GM06990 (cell line): ENCODE results near the gene KIF13A.
"Not testable (repeated sequence)": the region's sequence is repeated elsewhere in the genome, so short reads cannot be mapped to it uniquely, and the experiment has no call there.

ENCODE experiments used
- DNase-seq: peaks from one replicate; pipeline ENCODE4 v3.0.0-alpha.2; 2011; ENCODE audit not compliant: insufficient read length; ENCODE audit errors: extremely low read depth
- H3K27me3 ChIP-seq: replicated peaks from 2 replicates; pipeline ENCODE4 v1.6.0; 2011; ENCODE audit warnings: low read length; ENCODE audit not compliant: control insufficient read depth, insufficient read depth
- H3K36me3 ChIP-seq: 2 replicates; pipeline ENCODE4 v1.5.1; 2011; ENCODE audit warnings: low read length; ENCODE audit not compliant: control insufficient read depth, insufficient read depth
- H3K4me3 ChIP-seq: replicated peaks from 2 replicates; pipeline ENCODE4 v1.5.1; 2011; ENCODE audit warnings: low read depth, mild to moderate bottlenecking, control low read depth, low read length
- CTCF ChIP-seq: IDR thresholded peaks from 2 replicates; pipeline ENCODE4 v1.5.1; 2011; ENCODE audit warnings: low read length, control low read depth, mild to moderate bottlenecking, inconsistent platforms; ENCODE audit not compliant: insufficient read depth, poor library complexity, severe bottlenecking

The KIF13A gene

GRCh38 chr6:17950095-17950494 is 37.3 kb downstream of the KIF13A start:
- H3K4me3 ChIP-seq, result no peak overlapping the region
- no peak for DNase-seq
- no peak for TF ChIP-seq CTCF
- H3K36me3 ChIP-seq, result no peaks in the 10 kb centered on the region
- no peaks in the 10 kb centered on the region for H3K27me3 ChIP-seq

GRCh38 chr6:17949168-17949567 is 38.3 kb downstream of the KIF13A start:
- DNase-seq, result no peak
- H3K4me3 ChIP-seq, result no peak overlapping the region
- H3K27me3 ChIP-seq, result no peaks in the 10 kb centered on the region
- TF ChIP-seq CTCF, result no peak
- no peaks in the 10 kb centered on the region for H3K36me3 ChIP-seq

- no peaks in the 10 kb centered on the region for H3K27me3 ChIP-seq
- H3K4me3 ChIP-seq, result no peak overlapping the region
- TF ChIP-seq CTCF, result no peak
- H3K36me3 ChIP-seq, result no peaks in the 10 kb centered on the region
- no peak for DNase-seq
These were observed 38.7 kb downstream of the KIF13A start for GRCh38 chr6:17948725-17949124.

- H3K27me3 ChIP-seq, DNase-seq: not testable (repeated sequence)
These were observed 39.9 kb downstream of the KIF13A start for GRCh38 chr6:17947574-17947973.

GRCh38 chr6:17945575-17945974 is 41.9 kb downstream of the KIF13A start:
- no peak for DNase-seq
- Histone ChIP-seq H3K36me3 (no peaks in the 10 kb centered on the region), H3K4me3 (no peak overlapping the region), H3K27me3 (no peaks in the 10 kb centered on the region)
- TF ChIP-seq CTCF, result no peak

More at GRCh38 chr6:17947574-17947973, 39.9 kb downstream of the KIF13A start:
- not testable (repeated sequence) for H3K4me3 ChIP-seq, H3K36me3 ChIP-seq

GRCh38 chr6:17945111-17945510 is 42.3 kb downstream of the KIF13A start:
- DNase-seq, result no peak
- no peak for TF ChIP-seq CTCF
- Histone ChIP-seq H3K36me3 (no peaks in the 10 kb centered on the region), H3K4me3 (no peak overlapping the region), H3K27me3 (no peaks in the 10 kb centered on the region)
